KMS-11 (cell line): ENCODE data around the gene CUL9.

ENCODE experiments used
- H2AFZ ChIP-seq: fragments of 200-600 bp; sonication (generic); 2 replicates; pipeline ENCODE4 v1.6.1; 2016; ENCODE audit warnings: antibody characterized with exemption, mixed run types, low read depth
- H3K27ac ChIP-seq: fragments of 200-600 bp; sonication (generic); 2 replicates; pipeline ENCODE4 v1.6.1; 2016; ENCODE audit warnings: mild to moderate bottlenecking, mixed run types
- H3K27me3 ChIP-seq: fragments of 200-600 bp; sonication (generic); 2 replicates; pipeline ENCODE4 v1.6.1; 2017; ENCODE audit warnings: mild to moderate bottlenecking, low read depth, mixed run types, moderate library complexity; ENCODE audit not compliant: insufficient read depth
- H3K36me3 ChIP-seq: fragments of 200-600 bp; sonication (generic); 2 replicates; pipeline ENCODE4 v1.6.1; 2017; ENCODE audit warnings: mild to moderate bottlenecking, mixed run types; ENCODE audit not compliant: insufficient read depth
- H3K4me1 ChIP-seq: fragments of 200-600 bp; sonication (generic); 2 replicates; pipeline ENCODE4 v1.6.1; 2016; ENCODE audit warnings: mild to moderate bottlenecking, low read depth, mixed run types; ENCODE audit not compliant: poor library complexity, severe bottlenecking
- H3K4me2 ChIP-seq: fragments of 200-600 bp; sonication (generic); 2 replicates; pipeline ENCODE4 v1.7.0; 2016; ENCODE audit warnings: mild to moderate bottlenecking, mixed run types
- H3K4me3 ChIP-seq: fragments of 200-600 bp; sonication (generic); IDR thresholded peaks from 2 replicates; pipeline ENCODE4 v1.6.1; 2017; ENCODE audit warnings: low read depth, low read length, mixed read lengths; ENCODE audit not compliant: insufficient read depth
- H3K79me2 ChIP-seq: fragments of 200-600 bp; sonication (generic); 2 replicates; pipeline ENCODE4 v1.6.1; 2016; ENCODE audit warnings: low read depth, mixed run types; ENCODE audit not compliant: insufficient read depth
- H3K9ac ChIP-seq: fragments of 200-600 bp; sonication (generic); 2 replicates; pipeline ENCODE4 v1.6.1; 2016; ENCODE audit warnings: mild to moderate bottlenecking, mixed run types
- H4K20me1 ChIP-seq: fragments of 200-600 bp; sonication (generic); 2 replicates; pipeline ENCODE4 v1.6.1; 2016; ENCODE audit warnings: mild to moderate bottlenecking, mixed run types; ENCODE audit not compliant: insufficient read depth
- CTCF ChIP-seq: fragments of 200-600 bp; sonication (generic); conservative IDR thresholded peaks from 2 replicates; pipeline ENCODE4 v1.6.1; 2017; ENCODE audit warnings: low read depth, mild to moderate bottlenecking, antibody characterized with exemption, low read length, moderate library complexity, mixed read lengths

CUL9 gene

GRCh38 chr6:43193929-43194328, 11.9 kb downstream of the CUL9 start:
- TF ChIP-seq CTCF: no peak
- H4K20me1 ChIP-seq: no peaks in the 10 kb centered on the region
- H3K9ac ChIP-seq: no peak overlapping the region
- no peak overlapping the region for H3K4me2 ChIP-seq
- H3K27ac ChIP-seq: no peak overlapping the region
- H3K4me1 ChIP-seq: no peaks in the 10 kb centered on the region
- no peaks in the 10 kb centered on the region for H3K79me2 ChIP-seq
- no peak overlapping the region for H3K4me3 ChIP-seq
- no peaks in the 10 kb centered on the region for H3K27me3 ChIP-seq
- H2AFZ ChIP-seq: no peak overlapping the region
- no peaks in the 10 kb centered on the region for H3K36me3 ChIP-seq

GRCh38 chr6:43196337-43196736, 14.3 kb downstream of the CUL9 start:
- Histone ChIP-seq H4K20me1 (no peaks in the 10 kb centered on the region), H3K4me1 (no peaks in the 10 kb centered on the region), H3K4me2 (no peak overlapping the region), H3K79me2 (no peaks in the 10 kb centered on the region), H3K4me3 (no peak overlapping the region), H3K27ac (no peak overlapping the region), H2AFZ (no peak overlapping the region), H3K36me3 (no peaks in the 10 kb centered on the region), H3K9ac (no peak overlapping the region), H3K27me3 (no peaks in the 10 kb centered on the region)
- no peak for TF ChIP-seq CTCF

GRCh38 chr6:43199912-43200311, 17.9 kb downstream of the CUL9 start:
- H3K4me1 ChIP-seq: no peaks in the 10 kb centered on the region
- no peaks in the 10 kb centered on the region for H3K79me2 ChIP-seq
- H3K9ac ChIP-seq: no peak overlapping the region
- no peaks in the 10 kb centered on the region for H4K20me1 ChIP-seq
- H3K27ac ChIP-seq: no peak overlapping the region
- no peak overlapping the region for H3K4me3 ChIP-seq
- no peaks in the 10 kb centered on the region for H3K36me3 ChIP-seq
- H3K4me2 ChIP-seq: no peak overlapping the region
- H3K27me3 ChIP-seq: no peaks in the 10 kb centered on the region
- H2AFZ ChIP-seq: no peak overlapping the region
- no peak for TF ChIP-seq CTCF

- Histone ChIP-seq H3K9ac (no peak overlapping the region), H3K4me1 (no peaks in the 10 kb centered on the region), H3K36me3 (no peaks in the 10 kb centered on the region), H3K27me3 (no peaks in the 10 kb centered on the region), H3K4me3 (no peak overlapping the region), H4K20me1 (no peaks in the 10 kb centered on the region), H2AFZ (no peak overlapping the region), H3K4me2 (no peak overlapping the region), H3K79me2 (no peaks in the 10 kb centered on the region), H3K27ac (no peak overlapping the region)
- TF ChIP-seq CTCF: no peak
Measured at GRCh38 chr6:43200541-43200940, 18.5 kb downstream of the CUL9 start.

- Histone ChIP-seq H3K4me2 (no peak overlapping the region), H3K79me2 (no peaks in the 10 kb centered on the region), H3K4me3 (no peak overlapping the region), H3K27me3 (no peaks in the 10 kb centered on the region), H4K20me1 (no peaks in the 10 kb centered on the region), H2AFZ (no peak overlapping the region), H3K36me3 (no peaks in the 10 kb centered on the region), H3K27ac (no peak overlapping the region), H3K9ac (no peak overlapping the region), H3K4me1 (no peaks in the 10 kb centered on the region)
- TF ChIP-seq CTCF: no peak
Measured at GRCh38 chr6:43202451-43202850, 20.5 kb downstream of the CUL9 start.
